ENCODE measurements around the gene IGSF21. TPM values are rescaled to one million over a fixed set of nuclear protein-coding genes. Genes with fewer than 3 reads are reported as not detected.

IGSF21 gene
- total and polyA plus RNA-seq, 2 of the 4 experiments (the other 2 are of a cell fraction): not detected

- no peak overlapping the region for H3K23ac ChIP-seq (ENCODE audit: low read depth, low read length)
- no peak overlapping the region for H3K9ac ChIP-seq (ENCODE audit: low read depth, low read length)
- no peak overlapping the region for H3K27ac ChIP-seq (ENCODE audit: insufficient read depth, low read length)
- H3K9me1 ChIP-seq (ENCODE audit: insufficient read depth, low read length): no peaks in the 10 kb centered on the region
- no peak overlapping the region for H3K14ac ChIP-seq (replicated peaks; ENCODE audit: low read depth, low read length)
- H2BK120ac ChIP-seq (ENCODE audit: low read depth, low read length): no peak overlapping the region
- ChIA-PET POLR2A (ENCODE audit: unreplicated experiment) (no interaction called here), CTCF (no interaction called here)
- H4K91ac ChIP-seq (ENCODE audit: insufficient read depth, low read depth, low read length): no peak overlapping the region
- no peak overlapping the region for H2AFZ ChIP-seq (replicated peaks; ENCODE audit: low read length, poor library complexity)
- no peak overlapping the region for H4K8ac ChIP-seq (ENCODE audit: low read depth in 2 of 2, low read length in 2 of 2)
- no peaks in the 10 kb centered on the region for H3K9me3 ChIP-seq (ENCODE audit: control insufficient read depth, insufficient read depth, low read length)
- no peak for ATAC-seq (ENCODE audit: low read depth)
- no peaks in the 10 kb centered on the region for H3K4me1 ChIP-seq (ENCODE audit: control insufficient read depth, insufficient read depth, low read length)
- TF ChIP-seq USF2 (IDR thresholded peaks at IDR 0.05; ENCODE audit: low read depth, low read length) (no peak), NFE2L2 (IDR thresholded peaks at IDR 0.05; ENCODE audit: low read depth, low read length) (no peak), BHLHE40 (IDR thresholded peaks at IDR 0.05; ENCODE audit: low read depth, low read length) (no peak), SMC3 (IDR thresholded peaks at IDR 0.05; ENCODE audit: low read depth, low read length) (no peak), CEBPB (IDR thresholded peaks at IDR 0.05; ENCODE audit: low read depth, low read length) (no peak), MAZ (IDR thresholded peaks at IDR 0.05; ENCODE audit: borderline replicate concordance, low read depth, low read length) (no peak), RFX5 (IDR thresholded peaks at IDR 0.05; ENCODE audit: low read depth, low read length) (no peak), CHD1 (IDR thresholded peaks at IDR 0.05; ENCODE audit: low read depth, low read length) (no peak), FOS (IDR thresholded peaks at IDR 0.05; ENCODE audit: low read depth, low read length) (no peak), MAFK (IDR thresholded peaks at IDR 0.05; ENCODE audit: low read depth, low read length) (no peak), POLR2A (IDR thresholded peaks at IDR 0.05; ENCODE audit: low read depth, low read length) (no peak), ELK1 (IDR thresholded peaks at IDR 0.05; ENCODE audit: borderline replicate concordance, low read depth, low read length) (no peak), MXI1 (IDR thresholded peaks at IDR 0.05; ENCODE audit: borderline replicate concordance, low read depth, low read length) (no peak), RAD21 (IDR thresholded peaks at IDR 0.05; ENCODE audit: low read length) (no peak), RCOR1 (IDR thresholded peaks at IDR 0.05; ENCODE audit: insufficient replicate concordance, low read length) (no peak)
- intact Hi-C loops (cut with micrococcal nuclease): no loop called here
- no peaks in the 10 kb centered on the region for H3K36me3 ChIP-seq (ENCODE audit: control insufficient read depth, insufficient read depth, low read length)
- H3K56ac ChIP-seq (ENCODE audit: extremely low read depth, insufficient read depth, low read length): no peak overlapping the region
- no peaks in the 10 kb centered on the region for H3K79me1 ChIP-seq (ENCODE audit: low read depth in 1 of 2, low read length in 2 of 2)
- no peak overlapping the region for H2AK5ac ChIP-seq (ENCODE audit: low read depth, low read length)
- no peak overlapping the region for H4K5ac ChIP-seq (ENCODE audit: low read depth, low read length)
- H2BK5ac ChIP-seq (ENCODE audit: low read depth, low read length, poor library complexity, severe bottlenecking): no peak overlapping the region
- H3K4me2 ChIP-seq (ENCODE audit: low read depth, low read length): no peak overlapping the region
- no TSS peak for BruUV-seq (replicated peaks)
- in situ Hi-C loops (cut with MboI; ENCODE audit: low sequenced_read_pairs): no loop called here
- H4K20me1 ChIP-seq (ENCODE audit: insufficient read depth, low read length): no peaks in the 10 kb centered on the region
- WGBS, 2 experiments (ENCODE audit: extremely low coverage in 2 of 2, insufficient read length in 1 of 2): no CpG with 5 or more reads among the region's 14 CpGs
- no peak for DNase-seq
- no peaks in the 10 kb centered on the region for H3K27me3 ChIP-seq (ENCODE audit: control insufficient read depth, insufficient read depth, low read length)
- H3K4me3 ChIP-seq (ENCODE audit: insufficient read depth, low read depth, low read length): no peak overlapping the region
- H2AK9ac ChIP-seq (replicated peaks; ENCODE audit: low read depth, low read length, poor library complexity): no peak overlapping the region
- H3K4ac ChIP-seq (ENCODE audit: low read depth, low read length): no peak overlapping the region
- H2BK15ac ChIP-seq (ENCODE audit: low read depth, low read length): no peak overlapping the region
- no peak overlapping the region for H3K18ac ChIP-seq (ENCODE audit: low read depth, low read length)
- dilution Hi-C loops (cut with HindIII; ENCODE audit: low sequenced_read_pairs, unreplicated experiment): no loop called here
- H2BK20ac ChIP-seq (ENCODE audit: low read depth, low read length): no peak overlapping the region
These were observed 91.9 kb downstream of the IGSF21 start for GRCh38 chr1:18199462-18199861.

Data from IMR-90 (cell line).